ENCODE data around the gene LRRC25. TPM values are rescaled to one million over a fixed set of nuclear protein-coding genes. Genes with fewer than 3 reads are reported as not detected.
A peak's percentile ranks its signal among the peaks of the same experiment; 100 is the strongest.

The LRRC25 gene
- total and polyA plus RNA-seq, 7 donors = 0.65 to 5.2 (median 2.3) TPM

DNA sequence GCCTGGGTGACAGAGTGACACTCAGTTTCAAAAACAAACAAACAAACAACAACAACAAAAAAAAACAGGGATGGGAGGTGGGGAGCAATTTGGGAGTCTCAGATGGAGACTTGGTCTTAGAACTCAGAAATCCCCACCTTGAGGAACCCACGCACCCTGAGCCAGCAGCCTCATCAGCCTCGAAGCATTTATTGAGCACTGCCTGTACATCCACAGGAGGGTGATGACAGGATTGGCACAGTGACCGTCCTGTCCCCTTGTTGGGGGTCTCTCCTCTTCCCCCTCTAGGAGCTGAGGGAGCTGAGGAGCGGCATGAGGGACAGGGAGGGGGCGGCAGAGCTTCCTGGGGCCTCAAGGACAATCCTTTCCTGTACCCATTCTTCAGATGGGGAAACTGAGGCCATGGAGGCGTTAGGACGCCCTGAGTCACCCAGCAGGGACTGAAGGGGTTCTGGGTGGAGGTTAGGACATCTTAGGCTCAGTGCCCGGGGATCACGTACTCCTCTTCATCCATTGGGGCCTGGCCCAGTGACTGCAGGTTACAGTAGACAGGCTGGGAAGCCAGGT lies 5.8 kb downstream of the LRRC25 start:
- Histone ChIP-seq H3K27ac (no peak overlapping the region), H3K4me1 (peaks cover 14% of the 10 kb centered on the region), H3K9me3 (no peaks in the 10 kb centered on the region), H3K4me3 (no peak overlapping the region), H3K36me3 (ENCODE audit: insufficient read depth in 1 of 2, low read depth in 1 of 2) (no peaks in the 10 kb centered on the region), H3K27me3 (ENCODE audit: insufficient read depth in 3 of 3, low read length in 2 of 3) (no peaks in the 10 kb centered on the region)
- ATAC-seq (no peak), DNase-seq (no peak)
- WGBS, 3 donors = 80 to 86% (median 84%) methylated on average over 8 to 9 of the region's 9 CpGs
- TF ChIP-seq, protein P1, sequence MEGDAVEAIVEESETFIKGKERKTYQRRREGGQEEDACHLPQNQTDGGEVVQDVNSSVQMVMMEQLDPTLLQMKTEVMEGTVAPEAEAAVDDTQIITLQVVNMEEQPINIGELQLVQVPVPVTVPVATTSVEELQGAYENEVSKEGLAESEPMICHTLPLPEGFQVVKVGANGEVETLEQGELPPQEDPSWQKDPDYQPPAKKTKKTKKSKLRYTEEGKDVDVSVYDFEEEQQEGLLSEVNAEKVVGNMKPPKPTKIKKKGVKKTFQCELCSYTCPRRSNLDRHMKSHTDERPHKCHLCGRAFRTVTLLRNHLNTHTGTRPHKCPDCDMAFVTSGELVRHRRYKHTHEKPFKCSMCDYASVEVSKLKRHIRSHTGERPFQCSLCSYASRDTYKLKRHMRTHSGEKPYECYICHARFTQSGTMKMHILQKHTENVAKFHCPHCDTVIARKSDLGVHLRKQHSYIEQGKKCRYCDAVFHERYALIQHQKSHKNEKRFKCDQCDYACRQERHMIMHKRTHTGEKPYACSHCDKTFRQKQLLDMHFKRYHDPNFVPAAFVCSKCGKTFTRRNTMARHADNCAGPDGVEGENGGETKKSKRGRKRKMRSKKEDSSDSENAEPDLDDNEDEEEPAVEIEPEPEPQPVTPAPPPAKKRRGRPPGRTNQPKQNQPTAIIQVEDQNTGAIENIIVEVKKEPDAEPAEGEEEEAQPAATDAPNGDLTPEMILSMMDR (IDR thresholded peaks at IDR 0.05) = no peak
- intact Hi-C loops (cut with DNase I) = no loop called here

DNA sequence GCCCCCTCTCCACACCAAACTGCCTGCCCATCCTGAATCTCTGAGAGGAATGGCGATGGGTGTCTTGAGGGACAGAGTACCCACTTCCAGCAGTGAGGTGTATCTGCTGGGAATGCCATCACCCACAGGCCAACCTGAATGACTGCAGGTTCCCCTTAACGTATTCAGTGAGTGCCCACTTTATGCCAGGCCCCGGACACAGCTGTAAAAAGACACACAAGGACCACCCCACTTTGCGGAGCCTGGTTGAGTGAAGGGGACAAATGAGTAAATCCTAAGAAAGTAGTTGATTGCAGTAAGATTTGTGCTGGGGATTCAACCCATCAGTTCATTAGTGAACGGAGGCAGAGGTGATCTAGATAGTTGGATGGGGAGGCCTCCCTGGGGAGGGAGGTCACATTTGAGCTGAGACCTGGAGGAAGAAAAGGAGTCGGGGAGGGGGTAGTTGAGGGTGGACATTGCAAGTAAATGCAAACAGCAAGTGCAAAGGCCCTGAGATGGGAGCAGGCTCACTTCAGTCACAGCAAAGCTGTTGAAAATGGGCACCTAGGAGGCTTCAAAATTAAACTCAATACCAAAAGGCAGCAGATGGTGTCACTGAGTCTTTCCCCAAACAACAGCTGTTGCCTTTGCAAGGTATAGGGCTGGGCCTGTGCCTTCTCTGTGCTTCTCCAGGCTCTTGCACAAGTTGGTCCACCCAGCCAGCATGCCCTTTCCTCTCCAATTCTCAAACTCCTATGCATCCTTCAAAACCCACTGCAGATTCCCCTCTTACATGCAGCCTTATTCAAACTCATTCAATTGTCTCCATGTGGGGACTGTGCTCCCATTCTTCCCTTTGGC lies 7.1 kb downstream of the LRRC25 start:
- Histone ChIP-seq H3K9me3 (no peaks in the 10 kb centered on the region), H3K36me3 (ENCODE audit: insufficient read depth in 1 of 2, low read depth in 1 of 2) (no peaks in the 10 kb centered on the region), H3K27me3 (ENCODE audit: insufficient read depth in 3 of 3, low read length in 2 of 3) (peaks cover 0 to 2% (median 0%) of the 10 kb centered on the region in 3 donors), H3K4me3 (no peak overlapping the region), H3K27ac (no peak overlapping the region), H3K4me1 (peaks cover 8% of the 10 kb centered on the region)
- intact Hi-C loops (cut with DNase I) = no loop called here
- 87 to 97% (median 95%) methylated on average over 6 of the region's 6 CpGs for WGBS, 3 donors
- TF ChIP-seq, protein P1 (IDR thresholded peaks at IDR 0.05) = no peak
- no peak for ATAC-seq
- DNase-seq = no peak

DNA sequence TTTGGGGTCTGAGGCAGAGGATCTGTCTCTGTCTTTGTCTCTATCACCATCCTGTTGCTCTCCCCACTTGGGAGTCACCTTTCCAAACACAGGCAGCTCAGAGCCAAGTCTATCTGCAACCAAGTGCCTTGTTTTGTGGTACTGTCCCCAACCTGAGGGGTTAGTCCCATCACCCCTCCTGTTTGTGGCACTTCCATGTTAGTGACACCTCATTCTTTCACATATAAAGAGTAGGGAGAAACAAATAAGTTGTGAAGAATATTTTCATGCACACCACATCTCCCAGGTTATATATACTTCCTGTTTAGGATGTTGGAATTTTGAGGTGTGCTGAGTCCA lies 7.7 kb downstream of the LRRC25 start:
- no peak overlapping the region for H3K4me3 ChIP-seq
- no peaks in the 10 kb centered on the region for H3K9me3 ChIP-seq
- H3K4me1 ChIP-seq = peaks cover 8% of the 10 kb centered on the region
- H3K27me3 ChIP-seq (ENCODE audit: insufficient read depth in 3 of 3, low read length in 2 of 3) = peaks cover 0 to 3% (median 3%) of the 10 kb centered on the region in 3 donors
- ATAC-seq = no peak
- no peak overlapping the region for H3K27ac ChIP-seq
- no peaks in the 10 kb centered on the region for H3K36me3 ChIP-seq (ENCODE audit: insufficient read depth in 1 of 2, low read depth in 1 of 2)
- DNase-seq = no peak
- TF ChIP-seq, protein P1 (IDR thresholded peaks at IDR 0.05) = no peak
- intact Hi-C loops (cut with DNase I) = loop anchor here (2.0 kb wide), 1 partner anchor 21 kb away; no protein-coding TSS in a partner anchor

DNA sequence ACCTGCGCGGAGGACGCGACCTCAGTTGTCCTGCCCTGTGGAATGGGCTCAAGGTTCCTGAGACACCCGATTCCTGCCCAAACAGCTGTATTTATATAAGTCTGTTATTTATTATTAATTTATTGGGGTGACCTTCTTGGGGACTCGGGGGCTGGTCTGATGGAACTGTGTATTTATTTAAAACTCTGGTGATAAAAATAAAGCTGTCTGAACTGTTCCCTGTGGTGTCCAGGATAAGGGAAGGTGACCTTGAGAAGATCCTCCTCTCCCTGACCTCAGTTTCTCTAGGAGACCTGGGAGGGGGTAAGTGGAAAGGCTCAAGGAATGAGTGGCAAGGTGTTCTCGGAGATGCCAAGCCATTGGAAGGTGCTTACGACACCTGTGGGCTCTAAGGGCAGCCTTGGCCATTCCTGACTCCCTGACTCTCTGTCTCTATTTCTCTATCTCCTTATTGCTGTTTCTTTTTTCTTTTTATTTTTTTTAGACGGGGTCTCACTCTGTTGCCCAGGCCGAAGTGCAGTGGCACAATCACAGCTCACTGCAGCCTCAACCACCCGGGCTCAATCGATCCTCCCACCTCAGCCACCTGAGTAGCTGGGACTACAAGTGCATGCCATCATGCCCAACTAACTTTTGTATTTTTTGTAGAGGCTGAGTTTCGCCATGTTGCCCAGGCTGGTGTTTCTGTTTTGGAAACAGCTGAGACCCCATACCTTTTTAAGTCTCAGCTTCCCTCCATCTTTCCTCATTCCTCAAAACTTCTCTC lies 8.3 kb downstream of the LRRC25 start:
- Histone ChIP-seq H3K36me3 (ENCODE audit: insufficient read depth in 1 of 2, low read depth in 1 of 2) (no peaks in the 10 kb centered on the region), H3K27ac (peak overlapping the region; percentile 50), H3K4me1 (peaks cover 8% of the 10 kb centered on the region), H3K27me3 (ENCODE audit: insufficient read depth in 3 of 3, low read length in 2 of 3) (peaks cover 0 to 6% (median 3%) of the 10 kb centered on the region in 3 donors), H3K4me3 (peak overlapping the region; percentile 59), H3K9me3 (no peaks in the 10 kb centered on the region)
- intact Hi-C loops (cut with DNase I) = loop anchor here (2.0 kb wide), 1 partner anchor 22 kb away; no protein-coding TSS in a partner anchor
- no peak for DNase-seq
- 79 to 86% (median 84%) methylated on average over 13 of the region's 13 CpGs for WGBS, 3 donors
- no peak for ATAC-seq
- TF ChIP-seq, protein P1 (IDR thresholded peaks at IDR 0.05) = no peak

Data from psoas muscle (tissue), 8 donors.